AG08395 (cell line): Measurements from ENCODE around the gene TBXAS1.

Experiments
- DNase-seq: peaks from one replicate; pipeline ENCODE4 v3.0.0; 2012; ENCODE audit warnings: mixed read lengths, low spot score

Gene TBXAS1

GRCh38 chr7:140049339-140050024 is 220.4 kb downstream of the TBXAS1 start:
- DNase-seq = no peak

DNA sequence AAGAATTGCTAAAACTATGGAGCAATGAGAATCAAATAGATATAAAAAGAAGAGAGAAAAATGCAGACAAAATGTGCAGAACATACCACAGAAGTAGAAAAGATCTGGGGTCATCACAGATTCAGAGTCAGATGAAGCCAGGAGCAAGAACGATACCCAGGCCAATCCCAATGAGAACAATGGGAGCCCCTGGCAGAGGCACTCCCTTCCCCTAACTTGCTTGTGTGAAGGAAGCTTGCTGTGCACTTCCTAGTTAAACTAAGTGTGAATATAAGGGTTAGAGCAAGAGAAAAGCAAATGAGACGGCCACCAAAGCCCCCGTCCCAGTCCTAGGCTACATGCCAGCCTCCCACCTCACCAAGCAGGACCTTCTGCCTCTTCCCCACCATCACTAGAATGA is 221.0 kb downstream of the TBXAS1 start:
- no peak for DNase-seq

- no peak for DNase-seq
These were observed 222.8 kb downstream of the TBXAS1 start for GRCh38 chr7:140051820-140052219.

DNA sequence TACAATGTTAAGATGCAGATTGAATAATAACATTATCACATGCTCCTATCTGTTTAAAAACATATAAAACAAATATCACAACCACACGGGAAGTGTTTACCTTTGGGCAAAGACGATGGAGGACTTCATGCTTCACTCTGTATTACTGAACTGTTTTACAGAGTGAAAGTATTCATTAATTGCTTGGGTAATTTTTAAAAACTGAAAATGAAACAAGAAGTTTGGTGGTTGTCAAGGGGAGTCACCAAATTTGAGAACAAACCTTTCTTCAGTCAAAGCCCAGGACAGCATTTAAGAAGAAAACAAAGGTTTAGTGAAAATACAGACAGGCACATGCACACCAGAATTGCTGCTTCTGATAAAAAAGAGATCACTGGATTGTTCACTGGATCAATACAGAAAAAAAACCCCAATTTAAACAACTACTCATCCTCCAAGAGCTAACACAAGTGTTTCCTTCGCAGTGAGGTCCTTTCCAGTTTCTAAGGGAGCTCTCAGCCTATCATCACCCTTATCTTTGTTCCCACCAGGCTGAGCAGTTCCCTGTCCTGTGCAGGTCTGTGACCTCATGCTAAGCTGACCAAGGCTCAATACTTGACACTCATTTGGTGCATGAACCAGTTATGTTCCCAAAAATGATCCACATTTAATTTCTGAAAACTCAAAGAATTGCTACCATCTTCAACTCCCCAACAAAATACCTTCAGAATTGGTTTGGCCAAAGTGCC is 224.9 kb downstream of the TBXAS1 start:
- DNase-seq = no peak

- DNase-seq = no peak
These were observed 225.7 kb downstream of the TBXAS1 start for GRCh38 chr7:140054751-140055150.

DNA sequence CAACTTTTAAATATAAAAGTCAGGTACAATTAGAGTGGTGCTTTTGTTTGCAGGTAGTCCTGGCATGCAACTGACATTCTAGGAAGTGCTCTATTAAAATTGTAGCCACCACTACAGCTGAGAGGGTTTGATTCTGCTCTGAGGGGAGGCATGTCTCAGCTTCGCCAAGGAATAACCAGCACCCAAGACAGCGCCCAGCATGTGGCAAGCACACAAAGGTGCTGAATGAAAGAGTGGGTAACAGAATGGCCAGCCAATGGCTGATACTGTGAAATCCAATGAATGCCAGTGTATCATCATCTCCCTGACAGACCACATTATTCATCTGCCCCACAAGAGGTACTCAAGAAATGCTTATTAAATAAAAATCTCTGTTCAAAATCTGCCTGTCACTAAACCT is 226.8 kb downstream of the TBXAS1 start:
- no peak for DNase-seq

DNA sequence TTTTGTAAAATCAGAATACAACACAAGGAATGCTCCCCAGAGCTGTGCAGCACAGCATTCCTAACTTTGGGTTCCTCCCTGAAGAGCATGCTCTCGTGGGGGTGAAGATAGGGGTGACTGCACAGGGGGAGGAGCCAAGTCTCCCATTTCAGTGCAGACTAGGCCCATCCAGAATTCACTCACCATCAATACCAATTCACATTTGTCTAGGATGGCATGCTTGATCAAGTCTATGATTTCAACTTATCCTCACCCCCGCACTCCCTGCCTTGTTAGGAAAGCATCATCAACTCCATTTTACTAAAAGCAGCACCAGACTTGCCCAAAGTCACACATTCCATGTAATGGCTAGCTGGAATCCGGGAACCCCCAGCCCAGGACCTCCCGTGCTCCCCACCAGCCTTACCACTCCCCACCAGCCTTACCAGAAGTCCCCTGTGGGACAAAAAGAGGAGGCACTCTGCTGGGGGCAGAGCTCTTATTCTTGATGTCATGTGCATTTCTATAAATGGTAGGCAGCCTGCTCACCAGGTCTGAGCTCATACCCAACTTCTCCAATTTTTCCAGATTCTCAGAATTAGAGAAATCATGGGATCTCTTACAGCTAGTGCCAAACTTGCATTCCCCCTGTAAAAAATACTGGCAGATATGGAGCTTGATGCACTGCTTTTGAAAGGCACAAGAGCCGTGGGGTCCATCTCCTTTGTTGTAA is 227.5 kb downstream of the TBXAS1 start:
- DNase-seq = no peak

DNA sequence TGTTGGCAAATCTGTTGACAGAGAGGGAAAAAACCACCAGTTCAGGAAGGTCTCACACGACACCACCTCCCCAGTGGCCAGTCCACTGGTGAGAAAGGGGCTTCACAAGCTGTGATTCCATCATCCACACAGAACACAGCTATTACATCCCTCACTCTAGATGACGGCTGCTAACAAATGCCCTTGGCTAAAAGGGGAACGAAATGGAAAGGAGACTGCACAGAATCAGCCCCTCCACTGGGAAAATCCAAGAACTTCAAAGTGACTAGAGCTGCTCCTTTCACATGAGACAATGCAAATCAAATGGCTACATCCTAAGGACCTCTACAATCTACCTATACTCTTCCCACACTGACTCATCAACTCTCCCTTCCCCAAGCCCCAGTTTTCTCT is 228.1 kb downstream of the TBXAS1 start:
- DNase-seq = no peak

GRCh38 chr7:140058517-140058916 is 229.5 kb downstream of the TBXAS1 start:
- DNase-seq = no peak

GRCh38 chr7:140059273-140060242 is 230.5 kb downstream of the TBXAS1 start:
- peak; percentile 83 for DNase-seq

GRCh38 chr7:140060243-140060630 is 231.2 kb downstream of the TBXAS1 start:
- DNase-seq = no peak

DNA sequence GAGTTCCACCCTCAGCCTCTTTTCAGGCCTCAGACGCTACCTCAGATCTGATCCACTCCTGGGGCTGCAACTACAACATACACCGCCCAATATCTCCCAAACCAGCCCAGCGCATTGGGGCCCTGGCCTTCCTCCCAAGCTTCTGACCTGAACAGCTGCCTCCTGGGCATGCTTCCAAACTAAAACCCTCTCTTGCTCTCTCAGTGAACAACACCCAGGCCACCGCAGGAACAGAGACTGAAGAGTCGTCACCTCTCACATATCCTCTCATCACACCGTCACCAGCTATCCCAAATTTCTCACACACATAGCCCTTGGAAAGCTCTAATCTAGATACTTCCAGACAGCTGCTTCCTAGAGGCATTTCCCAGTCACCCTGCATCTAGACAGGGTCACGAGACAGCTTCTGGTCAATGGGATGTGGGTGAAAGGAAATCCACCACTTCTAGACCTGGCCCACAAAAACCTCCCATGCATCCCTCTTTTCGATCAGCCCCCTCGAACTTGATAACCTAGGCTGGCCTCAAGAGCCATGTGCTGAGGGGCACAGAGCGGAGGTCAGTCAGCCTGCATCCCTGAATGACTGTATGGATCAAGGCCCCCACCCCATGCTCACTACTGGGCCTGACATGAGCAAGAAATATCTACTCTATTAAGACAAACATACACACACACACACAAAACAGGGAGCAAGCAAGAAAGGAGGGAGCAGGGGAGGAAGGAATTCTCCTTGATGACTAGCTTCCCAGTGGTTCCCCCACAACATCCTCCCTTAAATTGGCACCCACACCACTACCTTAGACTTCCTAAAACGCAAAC is 231.9 kb downstream of the TBXAS1 start:
- no peak for DNase-seq

GRCh38 chr7:140061607-140061930 is 232.5 kb downstream of the TBXAS1 start:
- no peak for DNase-seq

- DNase-seq = no peak
These were observed 233.1 kb downstream of the TBXAS1 start for GRCh38 chr7:140062118-140062527.

- DNase-seq = peak; percentile 75
These were observed 233.7 kb downstream of the TBXAS1 start, which contains the start of gene PARP12 for GRCh38 chr7:140062528-140063299. PARP12 (minus strand) TSS chr7:140062951; CDS start chr7:140062847, 104 bp downstream.

DNA sequence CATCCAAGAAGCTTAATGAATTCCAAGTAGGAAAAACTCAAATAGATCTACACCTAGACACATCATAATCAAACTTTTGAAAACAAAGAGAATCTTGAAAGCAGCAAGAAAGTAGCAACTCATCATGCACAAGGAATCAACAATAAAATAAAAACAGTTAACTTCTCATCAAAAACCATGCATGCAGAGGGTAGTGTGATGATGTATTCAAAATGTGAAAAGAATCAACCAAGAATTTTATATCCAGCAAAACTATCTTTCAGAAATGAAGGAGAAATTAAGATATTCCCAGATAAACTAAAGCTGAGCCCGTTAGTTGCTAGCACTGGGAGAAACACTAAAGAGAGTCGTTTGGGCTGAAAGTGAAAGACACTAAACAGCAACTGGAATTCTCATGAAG is 238.0 kb downstream of the TBXAS1 start:
- no peak for DNase-seq

- no peak for DNase-seq
These were observed 239.0 kb downstream of the TBXAS1 start for GRCh38 chr7:140068033-140068432.

DNA sequence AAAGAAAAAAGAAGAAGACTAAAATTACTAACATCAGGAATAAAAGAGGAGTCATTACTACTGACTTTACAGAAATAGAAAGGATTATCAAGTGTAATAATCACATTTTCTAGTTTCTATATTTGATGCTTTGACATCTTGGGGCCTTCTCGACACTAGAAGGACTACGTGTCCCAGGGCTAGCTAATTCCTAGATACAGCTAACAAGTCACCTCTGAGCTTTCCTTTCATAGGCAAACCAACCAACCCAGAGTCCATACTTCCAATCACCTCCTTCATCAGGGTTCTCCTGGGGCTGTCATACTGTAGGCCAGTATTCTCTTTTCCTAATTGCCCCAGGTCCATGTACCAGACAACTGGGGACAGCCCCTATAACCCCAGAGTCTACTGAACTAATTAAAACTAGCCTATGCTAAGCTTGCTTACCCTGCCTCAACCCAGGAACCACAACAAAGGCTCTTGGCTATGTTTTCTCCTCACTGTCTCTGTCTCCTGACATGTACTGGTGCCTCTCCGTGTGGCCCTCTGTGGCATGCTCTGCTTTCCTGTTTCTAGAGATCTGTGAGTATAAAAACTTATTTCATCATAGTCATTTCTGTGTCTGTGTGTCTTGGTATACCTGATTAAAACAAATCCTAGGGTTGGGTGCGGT is 240.4 kb downstream of the TBXAS1 start:
- DNase-seq = no peak
